ENCODE results near the gene ASTN2. TPM values are rescaled to one million over a fixed set of nuclear protein-coding genes. Genes with fewer than 3 reads are reported as not detected.

Gene ASTN2
- total and polyA plus RNA-seq, 2 donors (not counting 3 experiments of a cell fraction or from before 2014, with no cell fraction given), result 1.0 to 1.9 TPM

- Histone ChIP-seq H3K4me1 (ENCODE audit: control insufficient read depth, extremely low read depth, insufficient read depth, low read length) (no peaks in the 10 kb centered on the region), H3K79me2 (ENCODE audit: control insufficient read depth, insufficient read depth, low read length) (no peaks in the 10 kb centered on the region), H3K27ac (ENCODE audit: insufficient read depth, low read depth, low read length) (no peak overlapping the region), H4K20me1 (replicated peaks; ENCODE audit: control insufficient read depth, extremely low read depth, insufficient read depth, low read length) (no peaks in the 10 kb centered on the region), H2AFZ (ENCODE audit: low read depth, low read length) (no peak overlapping the region), H3K9me1 (replicated peaks; ENCODE audit: control insufficient read depth, extremely low read depth, insufficient read depth, low read length) (no peaks in the 10 kb centered on the region), H3K9ac (replicated peaks; ENCODE audit: extremely low read depth, insufficient read depth, low read length) (no peak overlapping the region), H3K4me2 (ENCODE audit: insufficient read depth, low read length) (no peak overlapping the region), H3K4me3 (replicated peaks in 1 of 3; ENCODE audit: insufficient read depth in 1 of 3, low read depth in 1 of 3, low read length in 3 of 3) (no peak overlapping the region), H3K9me3 (replicated peaks; ENCODE audit: control insufficient read depth, insufficient read depth, low read length) (peaks cover 7% of the 10 kb centered on the region), H3K27me3 (ENCODE audit: control insufficient read depth in 2 of 2, insufficient read depth in 2 of 2, low read length in 2 of 2) (no peaks in the 10 kb centered on the region), H3K36me3 (ENCODE audit: control insufficient read depth in 2 of 2, extremely low read depth in 1 of 2, insufficient read depth in 2 of 2, low read length in 2 of 2) (no peaks in the 10 kb centered on the region)
- CTCF ChIA-PET, result no interaction called here
- no peak for DNase-seq (ENCODE audit: low read depth, low spot score)
- dilution Hi-C loops (cut with MboI; ENCODE audit: extremely low pct_ligation_motif_present, low sequenced_read_pairs), result no loop called here
- POLR2A ChIA-PET, result no interaction called here
- intact Hi-C loops (cut with micrococcal nuclease), result no loop called here
- FAIRE-seq, result no peak
- no peak for TF ChIP-seq MYC (IDR thresholded peaks at IDR 0.05; ENCODE audit: low read depth, low read length)
- TF ChIP-seq MAX (IDR thresholded peaks at IDR 0.05; ENCODE audit: insufficient read depth, insufficient read length), result no peak
- TF ChIP-seq GATA2 (IDR thresholded peaks at IDR 0.05; ENCODE audit: insufficient read depth, insufficient read length, low read depth, low read length), result no peak
- TF ChIP-seq FOS (IDR thresholded peaks at IDR 0.05; ENCODE audit: borderline replicate concordance, insufficient read depth, low read length), result no peak
- no peak for TF ChIP-seq EZH2 (IDR thresholded peaks at IDR 0.05; ENCODE audit: borderline replicate concordance, low read depth, low read length, severe bottlenecking)
- TF ChIP-seq POLR2AphosphoS5 (IDR thresholded peaks at IDR 0.05; ENCODE audit: insufficient read depth, low read depth, low read length), result no peak
- TF ChIP-seq POLR2A (IDR thresholded peaks at IDR 0.05; ENCODE audit: low read depth, low read length), result no peak
- TF ChIP-seq JUN (IDR thresholded peaks at IDR 0.05; ENCODE audit: borderline replicate concordance, insufficient read depth, insufficient read length, low read depth), result no peak
- TF ChIP-seq, protein P1, sequence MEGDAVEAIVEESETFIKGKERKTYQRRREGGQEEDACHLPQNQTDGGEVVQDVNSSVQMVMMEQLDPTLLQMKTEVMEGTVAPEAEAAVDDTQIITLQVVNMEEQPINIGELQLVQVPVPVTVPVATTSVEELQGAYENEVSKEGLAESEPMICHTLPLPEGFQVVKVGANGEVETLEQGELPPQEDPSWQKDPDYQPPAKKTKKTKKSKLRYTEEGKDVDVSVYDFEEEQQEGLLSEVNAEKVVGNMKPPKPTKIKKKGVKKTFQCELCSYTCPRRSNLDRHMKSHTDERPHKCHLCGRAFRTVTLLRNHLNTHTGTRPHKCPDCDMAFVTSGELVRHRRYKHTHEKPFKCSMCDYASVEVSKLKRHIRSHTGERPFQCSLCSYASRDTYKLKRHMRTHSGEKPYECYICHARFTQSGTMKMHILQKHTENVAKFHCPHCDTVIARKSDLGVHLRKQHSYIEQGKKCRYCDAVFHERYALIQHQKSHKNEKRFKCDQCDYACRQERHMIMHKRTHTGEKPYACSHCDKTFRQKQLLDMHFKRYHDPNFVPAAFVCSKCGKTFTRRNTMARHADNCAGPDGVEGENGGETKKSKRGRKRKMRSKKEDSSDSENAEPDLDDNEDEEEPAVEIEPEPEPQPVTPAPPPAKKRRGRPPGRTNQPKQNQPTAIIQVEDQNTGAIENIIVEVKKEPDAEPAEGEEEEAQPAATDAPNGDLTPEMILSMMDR (IDR thresholded peaks at IDR 0.05; ENCODE audit: extremely low read depth in 1 of 2, insufficient read depth in 1 of 2, low read depth in 1 of 2, low read length in 2 of 2), result no peak
- BruUV-seq (replicated peaks), result no TSS peak
Measured at GRCh38 chr9:117095081-117095480, 319.8 kb downstream of the ASTN2 start.

Data from endothelial cell of umbilical vein (primary cell).